ENCODE data around the gene SH3GL1.

The SH3GL1 gene

DNA sequence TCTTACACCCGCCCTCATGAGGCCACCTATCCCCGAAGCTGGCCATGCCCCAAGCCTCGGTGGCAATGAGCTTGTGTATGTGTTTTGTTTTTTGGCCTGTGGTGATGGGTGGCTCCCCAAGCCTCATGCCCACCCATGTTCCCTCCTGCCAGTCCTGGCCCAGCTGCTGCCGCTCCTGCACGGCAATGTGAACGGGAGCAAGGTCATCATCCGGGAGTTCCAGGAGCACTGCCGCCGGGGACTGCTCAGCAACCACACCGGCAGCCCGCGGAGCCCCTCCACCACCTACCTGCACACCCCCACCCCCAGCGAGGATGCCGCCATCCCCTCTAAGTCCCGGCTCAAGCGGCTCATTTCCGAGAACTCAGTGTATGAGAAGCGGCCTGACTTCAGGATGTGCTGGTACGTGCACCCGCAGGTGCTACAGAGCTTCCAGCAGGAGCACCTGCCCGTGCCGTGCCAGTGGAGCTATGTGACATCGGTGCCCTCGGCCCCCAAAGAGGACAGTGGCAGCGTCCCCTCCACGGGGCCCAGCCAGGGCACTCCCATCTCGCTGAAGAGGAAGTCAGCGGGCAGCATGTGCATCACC lies 32.7 kb upstream of the SH3GL1 start:
- Histone ChIP-seq H3K36me3 (ENCODE audit: insufficient read depth) (peaks cover 3% of the 10 kb centered on the region; the same call in 1 of the 2 replicates), H2AFZ (ENCODE audit: low read depth) (no peak overlapping the region), H3K79me2 (ENCODE audit: insufficient read depth, low read depth) (no peaks in the 10 kb centered on the region), H3K27me3 (ENCODE audit: insufficient read depth, low read depth) (no peaks in the 10 kb centered on the region), H3K4me3 (IDR thresholded peaks at IDR 0.05; ENCODE audit: insufficient read depth, low read depth, low read length) (no peak overlapping the region), H3K9ac (no peak overlapping the region), H3K4me2 (no peak overlapping the region), H4K20me1 (ENCODE audit: insufficient read depth) (no peaks in the 10 kb centered on the region), H3K27ac (no peak overlapping the region), H3K4me1 (ENCODE audit: low read depth, poor library complexity, severe bottlenecking) (no peaks in the 10 kb centered on the region)
- TF ChIP-seq, protein P1, sequence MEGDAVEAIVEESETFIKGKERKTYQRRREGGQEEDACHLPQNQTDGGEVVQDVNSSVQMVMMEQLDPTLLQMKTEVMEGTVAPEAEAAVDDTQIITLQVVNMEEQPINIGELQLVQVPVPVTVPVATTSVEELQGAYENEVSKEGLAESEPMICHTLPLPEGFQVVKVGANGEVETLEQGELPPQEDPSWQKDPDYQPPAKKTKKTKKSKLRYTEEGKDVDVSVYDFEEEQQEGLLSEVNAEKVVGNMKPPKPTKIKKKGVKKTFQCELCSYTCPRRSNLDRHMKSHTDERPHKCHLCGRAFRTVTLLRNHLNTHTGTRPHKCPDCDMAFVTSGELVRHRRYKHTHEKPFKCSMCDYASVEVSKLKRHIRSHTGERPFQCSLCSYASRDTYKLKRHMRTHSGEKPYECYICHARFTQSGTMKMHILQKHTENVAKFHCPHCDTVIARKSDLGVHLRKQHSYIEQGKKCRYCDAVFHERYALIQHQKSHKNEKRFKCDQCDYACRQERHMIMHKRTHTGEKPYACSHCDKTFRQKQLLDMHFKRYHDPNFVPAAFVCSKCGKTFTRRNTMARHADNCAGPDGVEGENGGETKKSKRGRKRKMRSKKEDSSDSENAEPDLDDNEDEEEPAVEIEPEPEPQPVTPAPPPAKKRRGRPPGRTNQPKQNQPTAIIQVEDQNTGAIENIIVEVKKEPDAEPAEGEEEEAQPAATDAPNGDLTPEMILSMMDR (conservative IDR thresholded peaks at IDR 0.05; ENCODE audit: low read depth, low read length): no peak

GRCh38 chr19:4431808-4432674 lies 31.7 kb upstream of the SH3GL1 start:
- TF ChIP-seq, protein P1 (conservative IDR thresholded peaks at IDR 0.05; ENCODE audit: low read depth, low read length): no peak
- Histone ChIP-seq H3K4me3 (IDR thresholded peaks at IDR 0.05; ENCODE audit: insufficient read depth, low read depth, low read length) (no peak overlapping the region), H4K20me1 (ENCODE audit: insufficient read depth) (no peaks in the 10 kb centered on the region), H2AFZ (ENCODE audit: low read depth) (no peak overlapping the region), H3K36me3 (ENCODE audit: insufficient read depth) (peaks cover 3% of the 10 kb centered on the region; the same call in 1 of the 2 replicates), H3K4me1 (ENCODE audit: low read depth, poor library complexity, severe bottlenecking) (no peaks in the 10 kb centered on the region), H3K27me3 (ENCODE audit: insufficient read depth, low read depth) (no peaks in the 10 kb centered on the region), H3K79me2 (ENCODE audit: insufficient read depth, low read depth) (no peaks in the 10 kb centered on the region), H3K9ac (no peak overlapping the region), H3K27ac (no peak overlapping the region), H3K4me2 (no peak overlapping the region)

GRCh38 chr19:4431296-4431695 lies 30.9 kb upstream of the SH3GL1 start:
- Histone ChIP-seq H3K36me3 (ENCODE audit: insufficient read depth) (peaks cover 3% of the 10 kb centered on the region; the same call in 1 of the 2 replicates), H3K27ac (no peak overlapping the region), H3K9ac (no peak overlapping the region), H3K79me2 (ENCODE audit: insufficient read depth, low read depth) (no peaks in the 10 kb centered on the region), H3K4me3 (IDR thresholded peaks at IDR 0.05; ENCODE audit: insufficient read depth, low read depth, low read length) (no peak overlapping the region), H4K20me1 (ENCODE audit: insufficient read depth) (no peaks in the 10 kb centered on the region), H3K4me1 (ENCODE audit: low read depth, poor library complexity, severe bottlenecking) (no peaks in the 10 kb centered on the region), H3K4me2 (no peak overlapping the region), H2AFZ (ENCODE audit: low read depth) (no peak overlapping the region), H3K27me3 (ENCODE audit: insufficient read depth, low read depth) (no peaks in the 10 kb centered on the region)
- TF ChIP-seq, protein P1 (conservative IDR thresholded peaks at IDR 0.05; ENCODE audit: low read depth, low read length): no peak

- H3K4me2 ChIP-seq: no peak overlapping the region
- H3K9ac ChIP-seq: no peak overlapping the region
- H3K27me3 ChIP-seq (ENCODE audit: insufficient read depth, low read depth): no peaks in the 10 kb centered on the region
- TF ChIP-seq, protein P1 (conservative IDR thresholded peaks at IDR 0.05; ENCODE audit: low read depth, low read length): no peak
- no peaks in the 10 kb centered on the region for H3K79me2 ChIP-seq (ENCODE audit: insufficient read depth, low read depth)
- no peak overlapping the region for H3K27ac ChIP-seq
- no peak overlapping the region for H3K4me3 ChIP-seq (IDR thresholded peaks at IDR 0.05; ENCODE audit: insufficient read depth, low read depth, low read length)
- no peak overlapping the region for H2AFZ ChIP-seq (ENCODE audit: low read depth)
- no peaks in the 10 kb centered on the region for H3K4me1 ChIP-seq (ENCODE audit: low read depth, poor library complexity, severe bottlenecking)
- no peaks in the 10 kb centered on the region for H4K20me1 ChIP-seq (ENCODE audit: insufficient read depth)
- peaks cover 4% of the 10 kb centered on the region; the same call in 1 of the 2 replicates for H3K36me3 ChIP-seq (ENCODE audit: insufficient read depth)
Measured at GRCh38 chr19:4430760-4431159, 30.4 kb upstream of the SH3GL1 start.

Data from KMS-11 (cell line).